Stimulated activated CD4-positive, alpha-beta T cell treated with anti-CD3 and anti-CD28 coated beads, Interleukin-1b, Interleukin-23, amount 100 ng/mL, for 48 hours (primary cell): ENCODE results near the gene MPV17L.
"Not testable (repeated sequence)": the region's sequence is repeated elsewhere in the genome, so short reads cannot be mapped to it uniquely, and the experiment has no call there.

Experiments used
- DNase-seq: peaks from one replicate; pipeline ENCODE4 v3.0.0-alpha.2; 2020

MPV17L gene

DNA sequence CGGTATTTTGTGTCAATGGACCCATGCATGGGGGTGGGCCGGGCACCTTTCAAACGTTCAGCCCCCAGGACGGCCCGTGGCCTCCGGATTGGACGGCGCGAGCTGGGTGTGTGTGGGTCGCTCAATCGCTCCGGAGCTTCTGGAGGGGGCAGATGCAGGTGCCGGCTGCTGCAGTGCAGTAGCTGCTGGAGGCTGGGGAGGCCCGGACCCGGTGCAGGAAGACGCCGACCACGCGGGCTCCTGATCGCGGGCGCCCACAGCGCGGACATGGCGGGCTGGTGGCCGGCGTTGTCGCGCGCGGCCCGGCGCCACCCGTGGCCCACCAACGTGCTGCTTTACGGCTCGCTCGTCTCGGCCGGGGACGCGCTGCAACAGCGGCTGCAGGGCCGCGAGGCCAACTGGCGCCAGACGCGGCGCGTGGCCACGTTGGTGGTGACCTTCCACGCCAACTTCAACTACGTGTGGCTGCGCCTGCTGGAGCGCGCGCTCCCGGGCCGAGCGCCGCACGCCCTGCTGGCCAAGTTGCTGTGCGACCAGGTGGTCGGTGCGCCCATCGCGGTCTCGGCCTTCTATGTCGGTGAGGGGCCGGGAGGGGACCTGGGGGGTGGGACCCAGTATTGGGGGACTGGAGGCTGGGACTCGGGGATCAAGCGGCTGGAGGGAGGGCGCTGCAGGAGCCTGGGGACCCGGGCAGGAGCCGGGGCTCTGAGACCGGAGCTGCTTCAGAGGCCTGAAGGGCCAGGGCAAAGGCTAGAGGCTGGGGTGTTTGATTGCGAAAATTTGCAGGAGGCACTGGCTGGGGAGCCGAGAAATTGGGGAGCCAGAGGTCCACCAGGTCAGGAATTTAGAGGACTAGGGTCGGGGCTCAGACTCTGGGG, at the start of gene MPV17L:
Gene MPV17L (plus strand): TSS at position 124 of the 878 bp plus-strand sequence. CDS start 144 bp downstream, at position 268.
- DNase-seq = not testable (repeated sequence)

DNA sequence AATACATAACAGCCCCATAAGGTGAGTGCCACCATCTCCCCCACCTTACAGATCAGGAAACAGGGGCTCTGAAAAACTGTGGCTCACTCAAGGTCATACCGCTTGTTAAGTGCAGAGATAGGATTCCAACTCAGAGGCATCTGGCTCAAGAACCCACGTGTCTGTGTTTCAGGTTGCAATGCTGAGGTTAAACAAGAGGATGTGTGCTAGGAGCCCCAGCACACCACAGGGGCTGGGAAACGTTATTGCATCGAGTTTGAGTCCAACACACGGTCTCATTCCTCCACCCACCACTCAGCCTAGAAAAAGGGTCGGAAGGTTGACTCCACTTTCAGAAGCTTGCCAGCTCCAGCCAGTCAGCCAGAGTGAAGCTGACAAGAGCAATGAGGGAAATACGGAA, 46.8 kb upstream of the MPV17L start:
- not testable (repeated sequence) for DNase-seq

DNA sequence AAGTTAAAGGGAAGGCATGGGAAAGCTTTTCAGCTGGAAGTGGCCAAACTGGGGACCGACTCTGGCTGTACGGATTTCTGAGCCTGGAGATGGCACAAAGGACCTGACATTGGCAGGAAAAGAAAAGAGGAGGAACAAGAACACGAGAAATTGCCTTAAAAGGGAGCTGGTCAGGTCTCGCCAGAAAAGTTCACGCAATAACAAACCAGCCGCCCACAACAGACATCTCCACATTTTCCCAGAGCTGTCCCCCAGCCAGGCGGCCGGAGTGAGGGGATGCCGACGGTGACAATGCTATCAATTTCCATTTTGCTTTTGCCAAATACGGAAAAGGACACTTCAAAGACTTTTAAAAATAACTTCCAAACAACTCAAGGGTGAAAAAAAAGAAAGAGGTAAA, 44.3 kb upstream of the MPV17L start:
- not testable (repeated sequence) for DNase-seq

DNA sequence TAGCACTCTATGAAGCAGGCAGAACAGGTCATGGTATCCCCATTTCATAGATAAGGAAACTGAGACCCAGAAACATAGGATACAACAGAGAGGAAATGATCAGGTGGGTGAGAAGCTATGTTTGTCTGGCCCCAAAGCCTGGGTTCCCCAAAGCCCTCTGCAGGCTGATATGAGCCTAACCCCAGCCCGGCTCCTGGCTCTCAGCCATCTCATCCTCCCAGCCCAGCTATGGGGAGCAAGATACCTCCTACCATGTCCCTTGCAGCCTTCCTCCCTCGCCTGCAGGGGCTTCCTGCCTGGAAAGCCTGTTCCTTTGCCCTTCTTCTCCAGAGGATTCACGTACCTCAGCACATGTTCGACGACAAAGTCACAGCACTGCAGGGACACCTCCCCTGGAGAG, 43.8 kb upstream of the MPV17L start:
- not testable (repeated sequence) for DNase-seq

DNA sequence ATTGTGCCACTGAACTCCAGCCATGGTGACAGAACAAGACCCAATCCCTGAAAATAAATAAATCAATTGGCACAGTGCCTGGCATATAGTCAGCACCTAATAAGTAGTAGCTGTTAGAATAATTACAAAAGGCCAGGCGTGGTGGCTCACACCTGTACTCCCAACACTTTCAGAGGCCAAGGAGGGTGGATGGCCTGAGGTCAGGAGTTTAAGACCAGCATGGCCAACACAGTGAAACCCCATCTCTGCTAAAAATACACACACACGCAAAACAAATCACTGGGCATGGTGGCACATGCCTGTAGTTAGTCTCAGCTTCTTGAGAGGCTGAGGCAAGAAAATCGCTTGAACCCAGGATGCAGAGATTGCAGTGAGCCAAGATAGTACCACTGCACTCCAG, 42.7 kb upstream of the MPV17L start:
- DNase-seq = not testable (repeated sequence)

DNA sequence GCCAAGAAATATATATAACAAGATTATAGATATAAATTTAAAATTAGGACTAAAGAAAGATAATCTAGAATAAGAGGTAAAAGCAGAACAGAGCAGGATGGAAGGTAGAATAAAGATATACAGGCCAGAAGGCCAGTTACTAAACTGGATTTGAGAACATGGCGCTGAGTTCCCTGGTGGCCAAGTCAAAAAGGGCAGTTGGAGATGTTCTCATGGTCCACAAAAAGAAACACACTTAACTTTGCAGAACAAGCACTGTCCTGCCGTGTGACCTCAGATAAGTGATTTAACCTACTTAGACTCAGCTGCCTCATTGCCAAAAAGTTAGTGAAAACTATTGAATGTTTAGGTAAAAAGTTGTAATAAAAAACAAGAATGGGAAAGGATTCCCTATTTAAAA, 40.7 kb upstream of the MPV17L start:
- DNase-seq = not testable (repeated sequence)

DNA sequence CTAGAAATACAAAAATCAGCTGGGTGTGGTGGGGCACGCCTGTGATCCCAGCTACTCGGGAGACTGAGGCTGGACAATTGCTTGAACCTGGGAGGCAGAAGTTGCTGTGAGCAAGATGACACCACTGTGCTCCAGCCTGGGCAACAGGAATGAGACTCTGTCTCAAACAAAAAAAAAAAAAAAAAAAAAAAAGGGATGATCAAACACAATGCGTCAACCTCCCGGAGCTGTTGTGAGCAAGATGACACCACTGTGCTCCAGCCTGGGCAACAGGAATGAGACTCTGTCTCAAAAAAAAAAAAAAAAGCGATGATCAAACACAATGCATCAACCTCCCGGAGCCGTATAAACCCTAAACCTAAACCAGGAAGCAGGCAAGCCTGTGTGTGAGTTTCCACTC, 38.1 kb upstream of the MPV17L start:
- not testable (repeated sequence) for DNase-seq

DNA sequence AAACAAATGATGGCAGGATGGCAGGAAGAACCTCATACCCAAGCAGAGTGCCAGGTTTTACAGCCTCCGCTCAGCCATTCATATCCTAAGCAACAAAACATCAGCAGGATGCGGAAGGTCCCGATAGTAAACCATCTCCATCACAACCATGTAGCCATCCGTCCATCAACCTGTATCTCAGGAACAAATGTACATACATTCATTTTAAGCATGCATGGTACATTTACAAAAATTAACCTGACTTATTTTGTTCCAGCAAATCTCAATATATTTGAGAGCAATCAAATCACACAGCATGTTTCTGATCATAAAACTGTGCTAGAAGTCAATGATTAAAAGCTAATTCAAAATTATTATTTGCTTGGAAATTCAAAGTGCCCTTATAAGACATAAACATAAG, 17.4 kb upstream of the MPV17L start, which contains the start of gene NPIPA5:
Gene NPIPA5 (minus strand): TSS at position 101 of the 400 bp plus-strand sequence. CDS start 0 bp downstream, at position 101.
- not testable (repeated sequence) for DNase-seq

DNA sequence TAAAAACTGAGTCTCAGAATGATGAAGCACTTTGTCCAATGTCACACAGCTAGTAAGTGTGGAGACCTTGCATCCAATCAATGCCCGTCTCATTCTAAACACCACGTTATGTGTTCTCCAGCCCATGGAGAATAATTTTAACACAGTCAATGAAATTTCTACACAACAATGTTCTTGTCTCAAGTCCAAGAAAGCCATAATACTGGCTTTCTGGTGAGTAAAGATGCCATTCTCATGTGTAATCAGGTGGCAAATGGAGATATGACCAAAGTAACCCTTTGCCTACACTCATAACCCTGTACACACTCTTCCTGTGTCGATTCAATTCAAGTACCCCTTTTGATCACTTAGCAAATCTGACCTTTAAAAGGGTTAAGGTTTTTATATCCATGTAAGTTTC, 12.7 kb upstream of the MPV17L start:
- not testable (repeated sequence) for DNase-seq

DNA sequence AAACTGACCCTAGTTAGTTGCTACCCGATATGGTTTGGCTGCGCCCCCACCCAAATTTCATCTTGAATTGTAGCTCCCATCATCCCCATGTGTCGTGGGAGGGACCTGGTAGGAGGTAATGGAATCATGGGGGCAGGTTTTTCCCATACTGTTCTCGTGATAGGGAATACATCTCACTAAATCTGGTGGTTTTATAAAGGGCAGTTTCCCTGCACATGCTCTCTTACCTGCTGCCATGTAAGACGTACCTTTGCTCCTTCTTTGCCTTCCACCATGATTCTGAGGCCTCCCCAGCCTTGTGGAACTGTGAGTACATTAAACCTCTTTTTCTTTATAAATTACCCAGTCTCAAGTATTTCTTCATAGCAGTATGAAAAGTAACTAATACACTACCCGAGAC, 7.5 kb upstream of the MPV17L start:
- not testable (repeated sequence) for DNase-seq

DNA sequence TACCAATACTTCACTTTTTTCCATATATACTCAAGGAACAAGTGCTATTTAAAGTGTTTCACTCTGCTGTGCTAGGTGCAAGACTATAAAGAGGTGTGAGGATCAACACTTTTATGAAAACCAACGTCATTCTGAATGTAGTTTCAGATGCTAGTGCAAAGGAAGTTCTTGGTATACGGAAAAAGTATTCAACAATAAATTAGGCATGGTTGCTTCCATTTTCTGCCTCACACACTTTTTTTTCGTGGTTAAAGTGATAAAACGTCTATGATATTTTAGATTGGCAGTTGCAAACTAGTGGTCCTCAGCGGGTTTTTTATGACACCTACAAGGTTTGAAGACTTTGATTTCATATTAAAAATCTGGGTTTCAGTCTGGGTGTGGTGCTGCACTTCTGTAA, 5.6 kb upstream of the MPV17L start:
- DNase-seq = not testable (repeated sequence)

DNA sequence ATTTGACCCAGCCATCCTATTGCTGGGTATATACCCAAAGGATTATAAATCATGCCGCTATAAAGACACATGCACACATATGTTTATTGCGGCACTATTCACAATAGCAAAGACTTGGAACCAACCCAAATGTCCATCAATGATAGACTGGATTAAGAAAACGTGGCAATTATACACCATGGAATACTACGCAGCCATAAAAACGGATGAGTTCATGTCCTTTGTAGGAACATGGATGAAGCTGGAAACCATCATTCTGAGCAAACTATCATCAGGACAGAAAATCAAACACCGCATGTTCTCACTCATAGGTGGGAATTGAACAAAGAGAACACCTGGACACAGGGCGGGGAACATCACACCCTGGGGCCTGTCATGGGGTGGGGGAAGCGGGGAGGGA, 2.5 kb upstream of the MPV17L start:
- not testable (repeated sequence) for DNase-seq

DNA sequence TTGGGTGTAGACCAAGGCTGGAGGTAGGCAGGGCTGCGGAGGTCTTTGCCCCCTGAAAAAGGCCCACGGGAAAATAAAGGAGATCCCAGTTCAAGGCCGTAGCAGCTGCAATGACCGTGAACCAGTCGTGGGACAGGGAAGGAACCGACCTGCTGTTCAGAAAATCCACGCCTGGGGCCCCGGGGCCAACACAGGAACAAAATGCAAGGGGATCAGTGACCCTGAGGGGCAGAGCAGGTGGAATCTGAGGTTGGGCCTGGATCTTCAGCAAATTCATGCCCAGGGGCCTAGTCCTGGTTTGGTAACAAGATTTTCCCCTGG, 915 bp downstream of the MPV17L start:
- not testable (repeated sequence) for DNase-seq

DNA sequence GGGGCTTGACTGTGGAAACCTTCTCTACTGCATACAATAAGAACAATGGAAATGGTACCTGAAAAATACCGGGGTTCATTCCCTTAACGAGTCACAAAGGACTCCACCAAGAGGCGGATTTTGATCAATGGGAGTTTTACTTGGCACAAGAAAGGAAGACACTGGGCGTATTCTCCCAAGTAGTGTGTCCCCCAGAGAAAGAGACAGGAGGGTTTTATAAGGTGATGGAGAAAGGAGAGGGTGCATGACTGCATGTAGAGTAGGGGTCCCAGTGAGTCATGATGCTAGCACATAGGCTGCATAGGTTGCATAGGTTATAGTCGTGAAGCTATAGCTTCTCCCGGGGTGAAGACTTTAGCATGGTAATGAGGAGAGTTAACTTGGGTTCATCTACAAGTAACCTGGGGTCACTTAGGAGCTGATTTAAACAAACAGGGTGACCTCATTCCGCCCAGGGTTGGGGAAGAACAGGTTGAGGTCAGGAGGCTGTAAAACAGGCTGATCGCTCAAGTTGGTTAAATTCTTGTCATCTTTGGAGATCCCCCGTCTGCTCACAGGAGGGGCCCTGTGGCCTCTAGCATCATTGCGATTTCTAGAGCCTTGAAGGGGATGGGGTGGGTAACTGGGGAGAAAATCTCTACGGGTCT, 1.5 kb downstream of the MPV17L start:
- DNase-seq = no peak

DNA sequence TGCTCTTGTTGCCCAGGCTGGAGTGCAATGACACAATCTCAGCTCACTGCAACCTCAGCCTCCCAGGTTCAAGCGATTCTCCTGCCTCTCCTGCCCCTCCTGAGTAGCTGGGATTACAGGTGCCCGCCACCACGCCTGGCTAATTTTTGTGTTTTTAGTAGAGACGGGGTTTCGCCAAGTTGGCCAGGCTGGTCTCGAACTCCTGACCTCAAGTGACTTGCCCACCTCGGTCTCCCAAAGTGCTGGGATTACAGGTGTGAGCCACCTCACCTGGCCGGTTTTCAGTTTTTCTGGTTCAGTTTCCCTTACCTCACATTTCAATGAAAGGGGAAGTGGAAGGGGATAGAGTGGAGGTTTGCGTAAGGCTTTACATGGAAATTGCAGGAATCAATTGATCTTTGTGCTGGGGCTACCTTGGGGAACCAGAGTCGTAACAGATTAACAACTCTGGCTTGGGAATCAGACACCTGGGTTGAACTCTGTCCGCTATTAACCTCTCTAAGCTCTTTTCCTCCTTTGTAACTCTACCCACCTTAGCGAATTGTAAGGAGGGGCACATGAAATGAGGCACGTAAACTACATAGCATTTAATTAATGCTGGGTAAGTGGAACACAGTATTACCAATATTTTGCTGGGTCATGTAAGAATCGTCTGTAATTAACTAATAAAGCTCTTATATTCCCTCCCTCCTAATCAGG, 3.2 kb downstream of the MPV17L start:
- DNase-seq = no peak

DNA sequence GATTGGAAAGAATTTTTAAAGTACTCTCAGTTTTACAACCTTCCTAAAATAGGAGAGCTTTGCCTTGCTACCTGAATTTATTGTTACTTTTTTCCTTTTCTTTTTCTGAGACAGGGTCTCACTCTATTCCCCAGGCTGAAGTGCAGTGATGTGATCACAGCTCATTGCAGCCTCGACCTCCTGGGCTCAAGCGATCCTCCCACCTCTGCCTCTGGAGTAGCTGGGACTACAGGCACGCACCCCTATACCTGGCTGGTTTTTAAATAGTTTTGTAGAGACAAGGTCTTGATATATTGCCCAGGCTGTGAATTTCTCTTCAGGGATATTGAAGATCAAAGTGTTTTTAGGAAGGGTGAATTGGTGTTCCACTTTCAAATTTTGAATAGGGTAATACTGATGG, 3.8 kb downstream of the MPV17L start:
- DNase-seq = no peak

DNA sequence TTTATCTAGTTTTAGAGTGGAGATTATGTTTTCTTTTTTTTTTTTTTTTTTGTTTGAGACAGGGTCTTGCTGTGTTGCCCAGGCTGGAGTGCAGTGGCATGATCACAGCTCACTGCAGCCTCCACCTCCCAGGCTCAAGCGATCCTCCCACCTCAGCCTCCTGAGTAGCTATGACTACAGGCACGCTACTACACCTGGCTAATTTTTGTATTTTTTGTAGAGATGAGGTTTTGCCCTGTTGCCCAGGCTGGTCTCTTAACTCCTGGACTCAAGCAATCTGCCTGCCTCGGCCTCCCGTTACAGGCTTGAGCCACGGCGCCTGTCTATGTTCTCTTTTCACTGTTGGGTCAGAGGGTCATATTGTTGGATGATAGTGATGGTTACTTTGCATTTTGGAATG, 4.8 kb downstream of the MPV17L start:
- DNase-seq = not testable (repeated sequence)

DNA sequence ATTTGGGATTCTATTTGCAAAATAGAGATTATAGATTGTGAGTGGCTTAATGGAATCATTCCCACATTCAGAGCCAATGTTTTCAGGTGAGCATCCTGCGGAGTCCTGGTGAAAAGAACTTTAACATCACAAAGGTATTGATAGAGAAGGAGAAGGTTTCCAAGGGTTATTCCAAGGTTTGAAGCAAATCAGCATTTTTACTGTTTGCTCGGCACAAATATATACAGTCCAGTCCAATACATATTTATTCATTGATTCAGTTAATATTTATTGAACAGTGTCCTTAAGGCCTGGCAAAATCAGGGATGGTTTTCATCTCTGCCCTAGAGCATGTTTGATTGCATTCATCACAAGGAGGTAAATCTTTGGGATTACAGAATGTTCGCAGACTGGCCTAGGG, 6.4 kb downstream of the MPV17L start:
- no peak for DNase-seq

DNA sequence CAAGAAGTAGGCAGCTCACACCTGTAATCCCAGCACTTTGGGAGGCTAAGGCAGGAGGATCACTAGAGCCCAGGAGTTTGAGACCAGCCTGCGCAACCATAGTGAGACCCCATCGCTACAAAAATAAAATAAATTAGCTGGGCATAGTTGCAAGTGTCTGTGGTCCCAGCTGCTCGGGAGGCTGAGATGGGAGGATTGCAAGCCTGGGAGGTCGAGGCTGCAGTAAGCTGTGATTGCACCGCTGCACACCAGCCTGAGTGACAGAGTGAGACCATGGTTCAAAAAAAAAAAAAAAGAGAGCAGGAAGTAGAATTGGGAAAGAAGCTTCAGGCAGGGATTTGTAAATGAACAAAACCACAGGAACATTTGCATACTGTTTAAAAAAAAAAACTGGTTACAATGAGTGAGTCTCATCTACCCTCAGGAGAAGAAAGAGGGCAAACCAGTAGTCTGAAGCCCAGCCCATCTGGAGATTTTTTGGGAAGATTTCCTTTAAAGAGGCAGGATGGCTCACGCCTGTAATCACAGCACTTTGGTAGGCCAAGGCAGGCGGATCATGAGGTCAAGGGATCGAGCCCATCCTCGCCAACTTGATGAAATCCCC, 7.9 kb downstream of the MPV17L start:
- no peak for DNase-seq

DNA sequence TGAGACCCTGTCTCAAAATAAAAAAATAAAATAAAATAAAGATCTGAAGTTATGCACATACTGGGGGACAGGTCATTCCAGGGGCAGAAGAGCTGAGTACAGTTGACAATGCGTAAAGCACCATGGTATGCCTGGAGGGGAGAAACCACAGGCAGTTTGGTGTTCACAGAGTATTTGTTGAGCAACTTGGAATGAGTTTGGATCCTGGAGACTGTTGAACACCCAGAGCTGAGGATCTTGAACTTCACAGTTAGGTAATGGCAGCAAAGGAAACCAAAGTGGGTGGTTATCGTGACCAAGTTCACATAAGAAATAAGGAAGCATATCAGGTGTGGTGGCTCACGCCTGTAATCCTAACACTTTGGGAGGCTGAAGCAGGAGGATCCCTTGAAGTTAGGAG, 8.5 kb downstream of the MPV17L start:
- DNase-seq = not testable (repeated sequence)

DNA sequence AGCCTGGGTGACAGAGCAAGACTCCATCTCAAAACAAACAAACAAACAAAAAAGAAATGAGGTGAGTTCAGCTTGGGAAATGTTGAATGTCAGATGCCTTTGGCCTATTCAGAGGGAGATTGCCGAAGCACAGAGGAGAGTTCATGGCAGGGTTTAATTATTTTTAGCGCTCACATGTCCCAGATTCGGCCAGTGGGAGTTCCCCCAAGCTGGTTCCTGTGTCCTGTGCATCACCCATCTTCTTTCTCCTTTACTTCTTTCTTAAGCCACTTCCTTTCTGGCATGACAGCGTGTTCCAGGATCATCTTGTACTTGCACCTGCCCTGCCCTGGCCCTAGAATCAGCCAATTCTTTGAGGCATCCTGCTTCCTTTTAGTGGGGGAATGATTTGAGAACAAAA, 9.2 kb downstream of the MPV17L start:
- no peak for DNase-seq

DNA sequence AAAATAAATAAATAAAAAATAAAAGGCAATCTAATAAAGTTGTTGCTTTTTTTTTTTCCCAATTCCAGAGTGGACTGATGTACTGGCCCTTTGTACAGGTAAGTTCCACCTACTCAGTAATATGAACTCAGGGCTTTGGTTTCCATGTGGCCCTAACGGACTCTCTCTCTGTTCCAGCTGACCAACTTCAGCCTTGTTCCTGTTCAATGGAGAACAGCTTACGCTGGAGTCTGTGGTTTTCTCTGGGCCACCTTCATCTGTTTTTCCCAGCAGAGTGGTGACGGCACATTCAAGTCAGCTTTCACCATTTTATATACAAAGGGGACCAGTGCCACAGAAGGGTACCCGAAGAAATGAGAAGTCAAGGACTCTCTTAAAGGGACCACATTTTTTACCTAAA, 12.2 kb downstream of the MPV17L start:
- DNase-seq = not testable (repeated sequence)

DNA sequence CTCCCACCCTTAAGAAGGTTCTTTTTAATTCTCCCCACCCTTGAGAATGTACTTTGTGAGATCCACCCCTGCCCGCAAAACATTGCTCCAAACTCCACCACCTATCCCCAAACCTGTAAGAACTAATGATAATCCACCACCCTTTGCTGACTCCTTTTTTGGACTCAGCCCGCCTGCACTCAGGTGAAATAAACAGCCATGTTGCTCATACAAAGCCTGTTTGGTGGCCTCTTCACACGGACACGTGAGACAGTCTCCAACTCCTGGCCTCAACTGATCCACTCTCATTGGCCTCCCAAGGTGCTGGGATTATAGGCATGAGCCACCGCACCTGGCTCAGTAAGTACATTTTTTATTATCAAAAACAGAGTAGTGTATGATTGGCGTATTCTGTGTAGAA, 13.9 kb downstream of the MPV17L start:
- DNase-seq = not testable (repeated sequence)
